ENCODE results near the gene GPS1.

GPS1 gene

GRCh38 chr17:82029391-82029790, 22.3 kb upstream of the GPS1 start:
- TF ChIP-seq TAF1 (IDR thresholded peaks at IDR 0.05; ENCODE audit: low read depth), result no peak
- TF ChIP-seq FOXM1 (IDR thresholded peaks at IDR 0.05; ENCODE audit: borderline replicate concordance, low read depth), result no peak
- no peak for TF ChIP-seq CEBPB (IDR thresholded peaks at IDR 0.05)
- no peak for TF ChIP-seq ZBTB7A (IDR thresholded peaks at IDR 0.05; ENCODE audit: low read depth)
- TF ChIP-seq NFIC (IDR thresholded peaks at IDR 0.05), result no peak
- TF ChIP-seq EP300 (IDR thresholded peaks at IDR 0.05; ENCODE audit: borderline replicate concordance), result no peak
- no peak for TF ChIP-seq YY1 (IDR thresholded peaks at IDR 0.05; ENCODE audit: low read depth)
- TF ChIP-seq, protein P1, sequence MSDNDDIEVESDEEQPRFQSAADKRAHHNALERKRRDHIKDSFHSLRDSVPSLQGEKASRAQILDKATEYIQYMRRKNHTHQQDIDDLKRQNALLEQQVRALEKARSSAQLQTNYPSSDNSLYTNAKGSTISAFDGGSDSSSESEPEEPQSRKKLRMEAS (IDR thresholded peaks at IDR 0.05), result no peak
- TF ChIP-seq EGR1 (IDR thresholded peaks at IDR 0.05), result no peak
- TF ChIP-seq RAD21 (IDR thresholded peaks at IDR 0.05; ENCODE audit: low read depth), result no peak
- TF ChIP-seq TCF12 (IDR thresholded peaks at IDR 0.05; ENCODE audit: low read depth), result no peak
- TF ChIP-seq TEAD4 (IDR thresholded peaks at IDR 0.05), result no peak
- TF ChIP-seq REST (IDR thresholded peaks at IDR 0.05; ENCODE audit: low read depth), result no peak
- TF ChIP-seq USF1 (IDR thresholded peaks at IDR 0.05), result no peak
- no peak for TF ChIP-seq CREB1 (IDR thresholded peaks at IDR 0.05; ENCODE audit: low read depth)

DNA sequence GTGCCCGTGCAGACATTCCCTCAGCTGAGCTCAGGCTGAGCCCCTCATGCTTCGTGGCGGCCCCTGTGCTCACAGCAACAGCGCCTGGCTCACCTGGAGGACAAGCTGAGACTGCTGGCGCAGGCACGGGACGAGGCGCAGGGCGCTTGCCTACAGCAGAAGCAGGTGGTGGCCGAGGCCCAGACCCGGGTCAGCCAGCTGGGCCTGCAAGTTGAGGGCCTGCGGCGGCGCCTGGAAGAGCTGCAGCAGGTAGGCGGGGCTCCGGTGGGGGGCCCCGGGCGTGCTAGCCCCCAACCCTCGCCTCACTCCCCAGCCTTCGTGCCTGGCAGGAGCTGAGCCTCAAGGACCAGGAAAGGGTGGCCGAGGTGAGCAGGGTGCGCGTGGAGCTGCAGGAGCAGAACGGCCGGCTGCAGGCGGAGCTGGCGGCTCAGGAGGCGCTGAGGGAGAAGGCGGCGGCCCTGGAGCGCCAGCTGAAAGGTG, 21.7 kb upstream of the GPS1 start:
- TF ChIP-seq, protein P1 (IDR thresholded peaks at IDR 0.05), result no peak
- TF ChIP-seq NFIC (IDR thresholded peaks at IDR 0.05) (no peak), TCF12 (IDR thresholded peaks at IDR 0.05; ENCODE audit: low read depth) (no peak), CREB1 (IDR thresholded peaks at IDR 0.05; ENCODE audit: low read depth) (no peak), REST (IDR thresholded peaks at IDR 0.05; ENCODE audit: low read depth) (no peak), YY1 (IDR thresholded peaks at IDR 0.05; ENCODE audit: low read depth) (no peak)

- no peak for TF ChIP-seq EGR1 (IDR thresholded peaks at IDR 0.05)
- 0 out of 2 replicates have a peak, but pooled peaks have one; percentile 0 for TF ChIP-seq TAF1 (IDR thresholded peaks at IDR 0.05; ENCODE audit: low read depth)
- TF ChIP-seq RAD21 (IDR thresholded peaks at IDR 0.05; ENCODE audit: low read depth), result peak; percentile 77
Observed at GRCh38 chr17:82030470-82031302, 21.0 kb upstream of the GPS1 start.

DNA sequence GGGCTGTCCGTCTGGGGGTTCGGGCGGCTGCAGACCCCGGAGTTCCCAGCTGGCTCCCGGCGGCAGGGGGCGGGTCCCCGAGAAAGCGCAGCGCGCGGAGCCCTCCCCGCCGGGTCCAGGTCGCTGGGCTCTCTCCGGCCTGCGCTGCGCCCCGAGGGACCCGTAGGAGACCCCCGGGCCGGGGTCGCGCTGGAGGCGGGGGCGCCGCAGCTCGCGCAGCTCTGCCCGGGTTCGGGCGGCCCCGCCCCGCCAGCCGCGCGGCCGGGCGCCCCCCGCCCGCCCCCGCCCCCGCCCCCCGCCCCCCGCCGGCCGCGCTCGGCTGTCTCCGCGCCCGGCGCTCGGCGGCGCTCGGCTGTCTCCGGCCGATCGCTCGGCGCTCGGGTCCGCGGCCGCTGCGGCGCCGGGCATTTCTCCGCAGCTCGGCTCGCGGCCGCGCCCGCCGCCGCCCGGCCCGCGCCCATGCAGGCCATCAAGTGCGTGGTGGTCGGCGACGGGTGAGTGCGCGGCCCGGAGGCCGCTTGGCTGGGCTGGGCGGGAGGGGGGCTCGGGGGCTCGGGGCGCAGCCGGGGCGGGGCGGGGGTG, 20.3 kb upstream of the GPS1 start, which contains the start of gene RAC3:
RAC3 (plus strand) TSS at position 376 of the 582 bp plus-strand sequence; CDS start at position 460, 84 bp downstream.
- TF ChIP-seq ZBTB7A (IDR thresholded peaks at IDR 0.05; ENCODE audit: low read depth) (peak; percentile 80), USF1 (IDR thresholded peaks at IDR 0.05) (no peak), RAD21 (IDR thresholded peaks at IDR 0.05; ENCODE audit: low read depth) (no peak)

GRCh38 chr17:82031885-82032627, 19.6 kb upstream of the GPS1 start:
- no peak for TF ChIP-seq YY1 (IDR thresholded peaks at IDR 0.05; ENCODE audit: low read depth)
- TF ChIP-seq, protein P1 (IDR thresholded peaks at IDR 0.05), result no peak
- no peak for TF ChIP-seq TCF12 (IDR thresholded peaks at IDR 0.05; ENCODE audit: low read depth)
- no peak for TF ChIP-seq REST (IDR thresholded peaks at IDR 0.05; ENCODE audit: low read depth)
- no peak for TF ChIP-seq TAF1 (IDR thresholded peaks at IDR 0.05; ENCODE audit: low read depth)
- TF ChIP-seq RAD21 (IDR thresholded peaks at IDR 0.05; ENCODE audit: low read depth), result no peak
- no peak for TF ChIP-seq NFIC (IDR thresholded peaks at IDR 0.05)
- TF ChIP-seq EGR1 (IDR thresholded peaks at IDR 0.05), result no peak
- peak; percentile 59; the same call in 1 of the 2 replicates for TF ChIP-seq ZBTB7A (IDR thresholded peaks at IDR 0.05; ENCODE audit: low read depth)

Measured in Ishikawa (cell line).